IMR-90 (cell line): ENCODE results near the gene AZGP1. TPM values are rescaled to one million over a fixed set of nuclear protein-coding genes. Genes with fewer than 3 reads are reported as not detected.
A peak's percentile ranks its signal among the peaks of the same experiment; 100 is the strongest.

Source experiments
- ATAC-seq: fragments of 200-7000 bp; cut with Tn5 transposase; 2 replicates; pipeline ENCODE4 v1.9.1; 2020; ENCODE audit warnings: low read depth, mild to moderate bottlenecking, moderate library complexity
- Bru-seq: library from RNA; stranded (reverse); fragments of 400-500 nt; gene quantifications from one replicate; lab custom pipeline; 2021; lab: Mats Ljungman, UMichigan
- BruChase-seq, 2 experiments: library from RNA; stranded (reverse); fragments of 400-500 nt; gene quantifications; one replicate each; lab custom pipeline; 2021; lab: Mats Ljungman, UMichigan
- BruUV-seq: library from RNA; stranded (reverse); fragments of 400-500 nt; replicated peaks from 2 replicates; lab custom pipeline; 2021; lab: Mats Ljungman, UMichigan
- CTCF ChIA-PET: fragments of 300-600 bp; formaldehyde crosslinking; extraction: SDS; loops from one replicate; lab custom pipeline; 2021; ENCODE audit warnings: antibody characterized with exemption; lab: Yijun Ruan, JAX
- POLR2A ChIA-PET: fragments of 300-600 bp; sonication (Branson Sonifier 250); formaldehyde crosslinking; loops from one replicate; lab custom pipeline; 2022; ENCODE audit warnings: antibody characterized with exemption; ENCODE audit not compliant: unreplicated experiment; lab: Charles Lee
- DNase-seq: peaks from one replicate; pipeline ENCODE4 v3.0.0; 2013
- H2AFZ ChIP-seq: replicated peaks from 2 replicates; pipeline ENCODE3; 2013; ENCODE audit warnings: low read length, mild to moderate bottlenecking; ENCODE audit not compliant: poor library complexity
- H2AK5ac ChIP-seq: 2 replicates; pipeline ENCODE4 v1.6.1; 2013; ENCODE audit warnings: low read depth, low read length, inconsistent platforms
- H2AK9ac ChIP-seq: replicated peaks from 2 replicates; pipeline ENCODE3; 2013; ENCODE audit warnings: mild to moderate bottlenecking, low read depth, low read length, moderate library complexity; ENCODE audit not compliant: poor library complexity
- H2BK120ac ChIP-seq: 2 replicates; pipeline ENCODE4 v1.6.1; 2013; ENCODE audit warnings: low read depth, low read length, inconsistent platforms
- H2BK15ac ChIP-seq: 3 replicates; pipeline ENCODE4 v1.6.1; 2013; ENCODE audit warnings: low read depth, low read length, inconsistent platforms
- H2BK20ac ChIP-seq: 2 replicates; pipeline ENCODE4 v1.6.1; 2013; ENCODE audit warnings: low read depth, mild to moderate bottlenecking, inconsistent platforms, low read length, moderate library complexity
- H2BK5ac ChIP-seq: 2 replicates; pipeline ENCODE4 v1.6.1; 2013; ENCODE audit warnings: mild to moderate bottlenecking, low read depth, low read length, inconsistent platforms; ENCODE audit not compliant: poor library complexity, severe bottlenecking
- H3K14ac ChIP-seq: replicated peaks from 2 replicates; pipeline ENCODE4 v1.6.1; 2013; ENCODE audit warnings: low read depth, low read length, inconsistent platforms
- H3K18ac ChIP-seq: 2 replicates; pipeline ENCODE4 v1.6.1; 2013; ENCODE audit warnings: low read depth, low read length, control low read depth
- H3K23ac ChIP-seq: 2 replicates; pipeline ENCODE4 v1.6.1; 2013; ENCODE audit warnings: low read depth, low read length, inconsistent platforms
- H3K27ac ChIP-seq: 2 replicates; pipeline ENCODE4 v1.5.1; 2013; ENCODE audit warnings: mild to moderate bottlenecking, control low read depth, low read length; ENCODE audit not compliant: insufficient read depth
- H3K27me3 ChIP-seq: 2 replicates; pipeline ENCODE4 v1.6.1; 2013; ENCODE audit warnings: low read length; ENCODE audit not compliant: control insufficient read depth, insufficient read depth
- H3K36me3 ChIP-seq: 2 replicates; pipeline ENCODE4 v1.6.1; 2013; ENCODE audit warnings: low read length, mixed read lengths; ENCODE audit not compliant: control insufficient read depth, insufficient read depth
- H3K4ac ChIP-seq: 2 replicates; pipeline ENCODE4 v1.6.1; 2013; ENCODE audit warnings: low read depth, low read length, inconsistent platforms
- H3K4me1 ChIP-seq: 2 replicates; pipeline ENCODE4 v1.6.1; 2013; ENCODE audit warnings: low read length, mixed read lengths; ENCODE audit not compliant: control insufficient read depth, insufficient read depth
- H3K4me2 ChIP-seq: 2 replicates; pipeline ENCODE4 v1.6.1; 2013; ENCODE audit warnings: low read depth, mild to moderate bottlenecking, control low read depth, low read length, moderate library complexity
- H3K4me3 ChIP-seq: 2 replicates; pipeline ENCODE4 v1.5.1; 2013; ENCODE audit warnings: low read depth, mild to moderate bottlenecking, control low read depth, low read length, moderate library complexity; ENCODE audit not compliant: insufficient read depth
- H3K56ac ChIP-seq: 2 replicates; pipeline ENCODE4 v1.6.1; 2013; ENCODE audit warnings: low read length, inconsistent platforms; ENCODE audit not compliant: insufficient read depth; ENCODE audit errors: extremely low read depth
- H3K79me1 ChIP-seq, 2 experiments: 2 replicates each; pipeline ENCODE4 v1.6.1; 2013; ENCODE audit warnings: low read length in 2 of 2, inconsistent platforms in 1 of 2, low read depth in 1 of 2
- H3K9ac ChIP-seq: 2 replicates; pipeline ENCODE4 v1.6.1; 2013; ENCODE audit warnings: low read depth, low read length, control low read depth
- H3K9me1 ChIP-seq: 2 replicates; pipeline ENCODE4 v1.6.1; 2013; ENCODE audit warnings: low read length, inconsistent platforms; ENCODE audit not compliant: insufficient read depth
- H3K9me3 ChIP-seq: 2 replicates; pipeline ENCODE4 v1.6.1; 2013; ENCODE audit warnings: low read length; ENCODE audit not compliant: control insufficient read depth, insufficient read depth
- H4K20me1 ChIP-seq: 2 replicates; pipeline ENCODE4 v1.6.1; 2013; ENCODE audit warnings: low read length, inconsistent platforms; ENCODE audit not compliant: insufficient read depth
- H4K5ac ChIP-seq: 2 replicates; pipeline ENCODE4 v1.6.1; 2013; ENCODE audit warnings: mild to moderate bottlenecking, low read depth, low read length, control low read depth
- H4K8ac ChIP-seq, 2 experiments: 2 replicates each; pipeline ENCODE4 v1.6.1; 2013; ENCODE audit warnings: low read depth in 2 of 2, low read length in 2 of 2, control low read depth in 1 of 2, inconsistent platforms in 1 of 2
- H4K91ac ChIP-seq: 2 replicates; pipeline ENCODE4 v1.6.1; 2013; ENCODE audit warnings: low read depth, low read length, inconsistent platforms; ENCODE audit not compliant: insufficient read depth
- MAFK ChIP-seq: IDR thresholded peaks from 2 replicates; pipeline ENCODE4 v1.6.1; 2012; ENCODE audit warnings: low read depth, low read length, improper control_type of control experiment
- MXI1 ChIP-seq: IDR thresholded peaks from 2 replicates; pipeline ENCODE4 v1.6.1; 2012; ENCODE audit warnings: low read depth, mild to moderate bottlenecking, low read length, moderate library complexity, borderline replicate concordance
- NFE2L2 ChIP-seq: fragments of 150-350 bp; IDR thresholded peaks from 2 replicates; pipeline ENCODE4 v1.6.1; 2016; ENCODE audit warnings: low read depth, mild to moderate bottlenecking, low read length
- WGBS, 2 experiments: methylation state at CpG; one replicate each; pipeline versions ENCODE4 v1.1.5 to v1.1.7; 2013; ENCODE audit warnings: missing lambda C conversion rate in 2 of 2; ENCODE audit not compliant: insufficient read length in 1 of 2; ENCODE audit errors: extremely low coverage in 2 of 2; 5-methylcytosine and 5-hydroxymethylcytosine counted together
- dilution Hi-C: fragments of 300-500 bp; cut with HindIII; formaldehyde crosslinking; loops from one replicate; pipeline ENCODE4 v1.14.3; 2018; ENCODE audit warnings: low sequenced_read_pairs; ENCODE audit not compliant: unreplicated experiment
- in situ Hi-C: fragments of 300-500 bp; cut with MboI; formaldehyde crosslinking; loops from 3 replicates; pipeline ENCODE4 v1.14.3; 2019; ENCODE audit warnings: low sequenced_read_pairs, inconsistent platforms, mixed read lengths
- intact Hi-C: fragments of 100-400 bp; cut with micrococcal nuclease; formaldehyde crosslinking; loops from 2 replicates; pipeline ENCODE4 v1.10.0; 2022
- long read RNA-seq: library from polyadenylated mRNA; unstranded; transcript quantifications from one replicate; pipeline ENCODE4 v2.0.0, GENCODE V29; 2021; ENCODE audit not compliant: unreplicated experiment
- polyA plus RNA-seq, 3 experiments: library from polyadenylated mRNA; depleted of rRNA; stranded (reverse); fragments of >200 nt; gene quantifications; 2 replicates each; pipeline ENCODE4 v1.2.3, GENCODE V29; 2012; ENCODE audit warnings: low replicate concordance in 1 of 3
- total RNA-seq: library from RNA; depleted of rRNA; stranded (reverse); fragments of >200 nt; gene quantifications from 2 replicates; pipeline ENCODE4 v1.2.3, GENCODE V29; 2012; rRNA removed

AZGP1 gene
- total RNA-seq (not detected in 2 replicates), polyA plus RNA-seq (2012; rRNA removed) (not detected in 2 replicates), Bru-seq, nascent RNA (percentile 15 among the genes with signal in this experiment), BruChase-seq, experiment 1, labeled RNA remaining after a 6-hour chase (percentile 17 among the genes with signal in this experiment), BruChase-seq, experiment 2, labeled RNA remaining after a 2-hour chase (percentile 17 among the genes with signal in this experiment)
- 0.03 TPM in 1 of 2 replicates, not detected in the other for polyA plus RNA-seq (2012; cell fraction: cytosol; rRNA removed)
- not detected in 2 replicates for polyA plus RNA-seq (2012; cell fraction: nucleus; rRNA removed; ENCODE audit: low replicate concordance)
- long read RNA-seq, result 0 reads

GRCh38 chr7:99975782-99976521 lies at the start of gene AZGP1:
Gene AZGP1 (minus strand): TSS chr7:99976031. CDS start chr7:99976020, 11 bp downstream.
- in situ Hi-C loops (loop anchor here (25.0 kb wide), 1 partner anchor 1311 kb away; no protein-coding TSS in a partner anchor), intact Hi-C loops (no loop called here), dilution Hi-C loops (no loop called here)
- H3K4me2 ChIP-seq, result no peak within 1 kb of the TSS
- no peaks in the 10 kb centered on the region for H3K4me1 ChIP-seq
- H3K4me3 ChIP-seq, result no peak within 1 kb of the TSS
- no peak within 1 kb of the TSS for H2AK9ac ChIP-seq
- no peak within 1 kb of the TSS for H4K8ac ChIP-seq
- ChIA-PET CTCF (no interaction called here), POLR2A (no interaction called here)
- no peak within 1 kb of the TSS for H4K5ac ChIP-seq
- H3K4ac ChIP-seq, result no peak within 1 kb of the TSS
- no peaks in the 10 kb centered on the region; the same call in 1 of the 2 replicates for H3K9me3 ChIP-seq
- no peak within 1 kb of the TSS for H4K91ac ChIP-seq
- no TSS peak for BruUV-seq
- H3K14ac ChIP-seq, result no peak within 1 kb of the TSS
- no peak within 1 kb of the TSS for H3K9ac ChIP-seq
- peak; percentile 15; the same call in 1 of the 2 replicates for ATAC-seq
- H3K9me1 ChIP-seq, result no peaks in the 10 kb centered on the region
- H3K18ac ChIP-seq, result no peak within 1 kb of the TSS
- no peak within 1 kb of the TSS for H2AK5ac ChIP-seq
- H3K56ac ChIP-seq, result no peak within 1 kb of the TSS
- no peak within 1 kb of the TSS for H2BK120ac ChIP-seq
- H3K27ac ChIP-seq, result no peak within 1 kb of the TSS
- no peaks in the 10 kb centered on the region for H3K36me3 ChIP-seq
- TF ChIP-seq MAFK (no peak), MXI1 (no peak), NFE2L2 (no peak)
- no peaks in the 10 kb centered on the region for H3K79me1 ChIP-seq
- no peak within 1 kb of the TSS for H2BK5ac ChIP-seq
- WGBS, 2 experiments, result no CpG with 5 or more reads among the region's 5 CpGs
- H2BK20ac ChIP-seq, result no peak within 1 kb of the TSS
- H3K27me3 ChIP-seq, result peaks cover 4% of the 10 kb centered on the region
- no peak within 1 kb of the TSS for H3K23ac ChIP-seq
- no peaks in the 10 kb centered on the region for H4K20me1 ChIP-seq
- DNase-seq, result no peak
- H2BK15ac ChIP-seq, result no peak within 1 kb of the TSS
- H2AFZ ChIP-seq, result peak within 1 kb of the TSS; percentile 21
